ENCODE results near the gene MT2A. TPM values are rescaled to one million over a fixed set of nuclear protein-coding genes. Genes with fewer than 3 reads are reported as not detected.

Gene MT2A
- total and polyA plus RNA-seq, 2 of the 13 experiments (the other 11 are each of a cell fraction or from before 2014, with no cell fraction given): 135 to 371 TPM

DNA sequence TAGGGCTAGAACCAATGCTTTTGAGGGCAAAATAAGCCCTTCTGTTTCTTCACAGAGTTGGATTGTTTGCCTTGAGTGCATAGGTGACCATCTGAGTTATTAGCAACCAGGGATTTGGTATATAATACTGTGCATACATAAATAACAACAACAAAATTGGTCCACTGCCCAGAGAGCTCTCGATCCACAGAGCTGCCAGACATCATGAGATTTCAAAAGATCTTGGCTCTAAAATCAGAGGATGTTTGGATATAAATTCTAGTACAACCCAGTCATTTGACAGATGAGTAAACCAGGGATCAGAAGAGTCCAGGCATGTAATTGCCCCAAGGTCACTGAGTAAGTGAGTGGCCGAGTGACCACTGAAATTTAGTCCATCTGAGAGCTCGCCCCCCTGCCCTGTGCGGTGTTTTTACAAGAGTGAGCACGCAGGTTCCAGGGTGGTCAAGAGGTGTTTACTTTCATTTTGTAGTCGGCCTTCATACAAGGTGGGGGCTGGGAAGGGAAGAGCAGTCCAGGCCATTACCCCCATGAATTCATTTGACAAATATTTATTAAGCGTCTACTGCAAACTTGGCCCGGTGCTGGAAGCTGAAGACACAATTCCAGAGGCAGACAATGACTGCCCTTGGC is 1.8 kb upstream of the MT2A start (continued):
- TF ChIP-seq ZNF543 (CRISPR knock-in tag; IDR thresholded peaks at IDR 0.05) (no peak), TCF12 (IDR thresholded peaks at IDR 0.05) (no peak), TCF12 (CRISPR knock-in tag; IDR thresholded peaks at IDR 0.05) (no peak), KLF11 (CRISPR knock-in tag; IDR thresholded peaks at IDR 0.05) (no peak), KLF16 (CRISPR knock-in tag; IDR thresholded peaks at IDR 0.05) (no peak; a peak in 1 of 4 replicates), MED13 (CRISPR knock-in tag; IDR thresholded peaks at IDR 0.05) (no peak), ZNF776 (CRISPR knock-in tag; IDR thresholded peaks at IDR 0.05) (no peak), ZNF34 (CRISPR knock-in tag; IDR thresholded peaks at IDR 0.05; ENCODE audit: borderline replicate concordance) (no peak), CBX5 (CRISPR knock-in tag; IDR thresholded peaks at IDR 0.05; ENCODE audit: borderline replicate concordance) (no peak), ZNF775 (CRISPR knock-in tag; IDR thresholded peaks at IDR 0.05; ENCODE audit: borderline replicate concordance) (no peak), ZNF501 (CRISPR knock-in tag; IDR thresholded peaks at IDR 0.05) (no peak), ZSCAN21 (CRISPR knock-in tag; IDR thresholded peaks at IDR 0.05; ENCODE audit: borderline replicate concordance) (no peak), RFXANK (CRISPR knock-in tag; IDR thresholded peaks at IDR 0.05) (no peak), YY1 (IDR thresholded peaks at IDR 0.05; ENCODE audit: insufficient read depth, insufficient replicate concordance, low read depth, low read length) (no peak), GATA4 (IDR thresholded peaks at IDR 0.05; ENCODE audit: borderline replicate concordance, low read depth) (peak; percentile 31; the same call in 1 of the 2 replicates), ATAD3A (CRISPR knock-in tag; IDR thresholded peaks at IDR 0.05) (no peak), XRCC5 (optimal IDR thresholded peaks at IDR 0.05; ENCODE audit: low read length) (no peak), RBAK (CRISPR knock-in tag; IDR thresholded peaks at IDR 0.05) (no peak)
- TF ChIP-seq, protein P1, sequence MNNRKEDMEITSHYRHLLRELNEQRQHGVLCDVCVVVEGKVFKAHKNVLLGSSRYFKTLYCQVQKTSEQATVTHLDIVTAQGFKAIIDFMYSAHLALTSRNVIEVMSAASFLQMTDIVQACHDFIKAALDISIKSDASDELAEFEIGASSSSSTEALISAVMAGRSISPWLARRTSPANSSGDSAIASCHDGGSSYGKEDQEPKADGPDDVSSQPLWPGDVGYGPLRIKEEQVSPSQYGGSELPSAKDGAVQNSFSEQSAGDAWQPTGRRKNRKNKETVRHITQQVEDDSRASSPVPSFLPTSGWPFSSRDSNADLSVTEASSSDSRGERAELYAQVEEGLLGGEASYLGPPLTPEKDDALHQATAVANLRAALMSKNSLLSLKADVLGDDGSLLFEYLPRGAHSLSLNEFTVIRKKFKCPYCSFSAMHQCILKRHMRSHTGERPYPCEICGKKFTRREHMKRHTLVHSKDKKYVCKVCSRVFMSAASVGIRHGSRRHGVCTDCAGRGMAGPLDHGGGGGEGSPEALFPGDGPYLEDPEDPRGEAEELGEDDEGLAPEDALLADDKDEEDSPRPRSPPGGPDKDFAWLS (CRISPR knock-in tag; IDR thresholded peaks at IDR 0.05; ENCODE audit: borderline replicate concordance): no peak
- TF ChIP-seq, protein P2, sequence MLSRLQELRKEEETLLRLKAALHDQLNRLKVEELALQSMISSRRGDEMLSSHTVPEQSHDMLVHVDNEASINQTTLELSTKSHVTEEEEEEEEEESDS (CRISPR knock-in tag; IDR thresholded peaks at IDR 0.05; ENCODE audit: borderline replicate concordance): no peak
- TF ChIP-seq, protein P3, sequence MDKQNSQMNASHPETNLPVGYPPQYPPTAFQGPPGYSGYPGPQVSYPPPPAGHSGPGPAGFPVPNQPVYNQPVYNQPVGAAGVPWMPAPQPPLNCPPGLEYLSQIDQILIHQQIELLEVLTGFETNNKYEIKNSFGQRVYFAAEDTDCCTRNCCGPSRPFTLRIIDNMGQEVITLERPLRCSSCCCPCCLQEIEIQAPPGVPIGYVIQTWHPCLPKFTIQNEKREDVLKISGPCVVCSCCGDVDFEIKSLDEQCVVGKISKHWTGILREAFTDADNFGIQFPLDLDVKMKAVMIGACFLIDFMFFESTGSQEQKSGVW (CRISPR knock-in tag; IDR thresholded peaks at IDR 0.05; ENCODE audit: borderline replicate concordance): no peak
- TF ChIP-seq, protein P4, sequence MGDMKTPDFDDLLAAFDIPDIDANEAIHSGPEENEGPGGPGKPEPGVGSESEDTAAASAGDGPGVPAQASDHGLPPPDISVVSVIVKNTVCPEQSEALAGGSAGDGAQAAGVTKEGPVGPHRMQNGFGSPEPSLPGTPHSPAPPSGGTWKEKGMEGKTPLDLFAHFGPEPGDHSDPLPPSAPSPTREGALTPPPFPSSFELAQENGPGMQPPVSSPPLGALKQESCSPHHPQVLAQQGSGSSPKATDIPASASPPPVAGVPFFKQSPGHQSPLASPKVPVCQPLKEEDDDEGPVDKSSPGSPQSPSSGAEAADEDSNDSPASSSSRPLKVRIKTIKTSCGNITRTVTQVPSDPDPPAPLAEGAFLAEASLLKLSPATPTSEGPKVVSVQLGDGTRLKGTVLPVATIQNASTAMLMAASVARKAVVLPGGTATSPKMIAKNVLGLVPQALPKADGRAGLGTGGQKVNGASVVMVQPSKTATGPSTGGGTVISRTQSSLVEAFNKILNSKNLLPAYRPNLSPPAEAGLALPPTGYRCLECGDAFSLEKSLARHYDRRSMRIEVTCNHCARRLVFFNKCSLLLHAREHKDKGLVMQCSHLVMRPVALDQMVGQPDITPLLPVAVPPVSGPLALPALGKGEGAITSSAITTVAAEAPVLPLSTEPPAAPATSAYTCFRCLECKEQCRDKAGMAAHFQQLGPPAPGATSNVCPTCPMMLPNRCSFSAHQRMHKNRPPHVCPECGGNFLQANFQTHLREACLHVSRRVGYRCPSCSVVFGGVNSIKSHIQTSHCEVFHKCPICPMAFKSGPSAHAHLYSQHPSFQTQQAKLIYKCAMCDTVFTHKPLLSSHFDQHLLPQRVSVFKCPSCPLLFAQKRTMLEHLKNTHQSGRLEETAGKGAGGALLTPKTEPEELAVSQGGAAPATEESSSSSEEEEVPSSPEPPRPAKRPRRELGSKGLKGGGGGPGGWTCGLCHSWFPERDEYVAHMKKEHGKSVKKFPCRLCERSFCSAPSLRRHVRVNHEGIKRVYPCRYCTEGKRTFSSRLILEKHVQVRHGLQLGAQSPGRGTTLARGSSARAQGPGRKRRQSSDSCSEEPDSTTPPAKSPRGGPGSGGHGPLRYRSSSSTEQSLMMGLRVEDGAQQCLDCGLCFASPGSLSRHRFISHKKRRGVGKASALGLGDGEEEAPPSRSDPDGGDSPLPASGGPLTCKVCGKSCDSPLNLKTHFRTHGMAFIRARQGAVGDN (CRISPR knock-in tag; IDR thresholded peaks at IDR 0.05): no peak
- TF ChIP-seq, protein P5, sequence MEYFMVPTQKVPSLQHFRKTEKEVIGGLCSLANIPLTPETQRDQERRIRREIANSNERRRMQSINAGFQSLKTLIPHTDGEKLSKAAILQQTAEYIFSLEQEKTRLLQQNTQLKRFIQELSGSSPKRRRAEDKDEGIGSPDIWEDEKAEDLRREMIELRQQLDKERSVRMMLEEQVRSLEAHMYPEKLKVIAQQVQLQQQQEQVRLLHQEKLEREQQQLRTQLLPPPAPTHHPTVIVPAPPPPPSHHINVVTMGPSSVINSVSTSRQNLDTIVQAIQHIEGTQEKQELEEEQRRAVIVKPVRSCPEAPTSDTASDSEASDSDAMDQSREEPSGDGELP (IDR thresholded peaks at IDR 0.05; ENCODE audit: borderline replicate concordance, low read depth): peak; percentile 59
